ENCODE data around the gene CC2D1B.
"Not testable (repeated sequence)": the region's sequence is repeated elsewhere in the genome, so short reads cannot be mapped to it uniquely, and the experiment has no call there.

The CC2D1B gene
- total RNA-seq = 104 reads per million, percentile 83 among the genes with 10 or more reads in this experiment

- DNase-seq = peak; percentile 98
These were observed at the start of gene CC2D1B for GRCh38 chr1:52365746-52366516. CC2D1B (minus strand) TSS chr1:52366205; CDS start chr1:52364620, 1,585 bp downstream.

DNA sequence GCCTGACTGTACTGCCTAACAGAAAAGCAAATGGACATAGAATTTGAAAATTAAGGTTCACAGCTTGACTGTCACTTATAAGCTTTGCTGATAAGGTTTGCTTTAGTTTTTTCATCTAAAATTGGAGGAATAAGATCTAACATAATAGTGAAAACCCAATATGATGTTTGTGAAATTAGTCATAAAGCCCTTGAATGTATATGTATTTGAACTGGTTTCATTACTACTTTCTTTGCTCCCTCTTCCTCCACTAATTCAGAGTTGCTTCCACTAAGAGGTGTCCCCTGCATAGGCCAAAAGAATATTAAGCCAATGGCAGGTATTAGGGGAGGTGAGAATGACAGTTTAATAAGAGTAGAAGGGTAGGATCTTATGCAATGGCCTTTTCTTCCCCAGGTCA, 48.9 kb upstream of the CC2D1B start:
- DNase-seq = no peak

DNA sequence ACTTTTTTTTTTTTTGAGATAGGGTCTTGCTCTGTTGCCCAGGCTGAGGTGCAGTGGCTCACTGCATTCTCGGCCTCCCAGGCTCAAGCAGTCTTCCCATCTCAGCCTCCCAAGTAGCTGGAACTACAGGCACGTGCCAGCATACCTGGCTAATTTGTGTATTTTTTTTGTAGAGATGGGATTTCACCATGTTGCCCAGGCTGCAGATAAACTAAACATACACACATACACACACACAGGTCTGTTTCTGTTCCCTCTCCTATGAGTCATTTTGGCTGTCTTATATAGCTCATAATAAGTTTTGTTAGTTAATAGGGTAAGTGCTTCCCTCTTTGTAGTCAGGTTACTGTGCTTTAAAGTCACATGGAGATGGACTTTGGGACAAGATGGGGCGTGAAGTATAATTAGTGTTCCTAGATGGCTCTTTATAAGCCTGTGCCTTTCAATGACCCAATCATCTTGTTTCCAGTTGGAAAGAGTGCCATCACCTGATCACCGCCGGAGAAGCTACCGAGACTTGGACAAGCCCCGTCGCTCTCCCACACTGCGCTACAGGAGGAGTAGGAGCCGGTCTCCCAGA, 47.5 kb upstream of the CC2D1B start:
- DNase-seq = no peak

GRCh38 chr1:52404975-52405338, 39.0 kb upstream of the CC2D1B start:
- DNase-seq = no peak

GRCh38 chr1:52404116-52404974, 38.3 kb upstream of the CC2D1B start, which contains the start of the genes ORC1 and PRPF38A:
ORC1 (minus strand) TSS chr1:52404423; CDS start chr1:52402223, 2,200 bp downstream.
PRPF38A (plus strand) TSS chr1:52404602; CDS start chr1:52404750, 148 bp downstream.
- peak; percentile 97 for DNase-seq

- peak; percentile 39 for DNase-seq
These were observed 37.6 kb upstream of the CC2D1B start for GRCh38 chr1:52403566-52404115.

DNA sequence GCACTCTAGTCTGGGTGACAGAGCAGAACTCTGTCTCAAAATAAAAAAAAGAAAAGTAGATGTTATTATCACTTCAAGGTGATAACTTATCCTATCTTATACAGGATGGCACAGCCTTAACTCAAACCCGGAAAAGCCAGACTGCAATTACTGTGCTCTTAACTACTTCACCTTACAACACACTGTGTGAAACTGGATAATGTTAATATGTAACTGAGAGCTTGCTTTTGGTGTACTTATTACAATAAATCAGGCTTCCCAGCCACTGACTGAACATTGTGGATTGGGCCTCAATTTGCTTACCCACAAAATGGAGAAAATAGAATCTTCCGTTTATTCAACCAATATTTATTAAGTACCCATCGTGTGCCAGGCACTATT, 36.8 kb upstream of the CC2D1B start:
- DNase-seq = no peak

DNA sequence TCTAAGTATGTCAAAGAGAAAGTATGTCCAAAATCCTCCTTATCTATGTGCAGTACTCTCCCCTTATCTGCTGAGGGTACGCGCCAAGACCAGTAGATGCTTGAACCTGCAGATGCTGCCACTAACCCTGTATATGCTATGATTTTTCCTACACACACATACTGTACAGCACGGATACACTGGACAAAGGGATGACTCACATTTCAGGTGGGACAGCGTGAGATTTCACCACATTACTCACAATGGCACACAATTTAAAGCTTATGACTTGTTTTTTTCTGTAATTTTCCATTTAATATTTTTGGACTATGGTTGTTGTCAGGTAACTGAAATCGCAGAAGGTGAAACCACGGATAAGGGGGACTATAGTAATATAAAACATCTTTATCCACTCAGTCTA, 34.1 kb upstream of the CC2D1B start:
- DNase-seq = no peak

- DNase-seq = no peak
These were observed 33.6 kb upstream of the CC2D1B start for GRCh38 chr1:52399629-52400028.

DNA sequence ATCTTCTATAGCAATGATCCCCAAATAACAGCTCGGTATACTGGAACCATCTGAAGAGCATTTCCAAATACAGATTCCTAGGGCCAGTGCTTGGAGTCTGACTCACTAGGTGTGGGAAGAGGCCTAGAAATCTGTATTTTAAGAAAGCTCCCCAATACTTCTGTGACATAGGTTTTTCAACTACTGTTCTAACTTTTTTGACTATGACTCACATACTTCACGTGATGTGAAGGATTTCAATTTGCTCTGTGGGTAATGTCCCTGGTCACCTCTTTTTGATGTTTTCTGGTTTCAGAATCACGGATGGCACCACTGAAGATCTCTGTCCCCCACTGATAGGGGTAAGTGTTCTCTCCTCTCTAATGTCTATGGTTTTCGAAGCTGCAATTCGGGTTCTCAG, 27.2 kb upstream of the CC2D1B start:
- DNase-seq = no peak

DNA sequence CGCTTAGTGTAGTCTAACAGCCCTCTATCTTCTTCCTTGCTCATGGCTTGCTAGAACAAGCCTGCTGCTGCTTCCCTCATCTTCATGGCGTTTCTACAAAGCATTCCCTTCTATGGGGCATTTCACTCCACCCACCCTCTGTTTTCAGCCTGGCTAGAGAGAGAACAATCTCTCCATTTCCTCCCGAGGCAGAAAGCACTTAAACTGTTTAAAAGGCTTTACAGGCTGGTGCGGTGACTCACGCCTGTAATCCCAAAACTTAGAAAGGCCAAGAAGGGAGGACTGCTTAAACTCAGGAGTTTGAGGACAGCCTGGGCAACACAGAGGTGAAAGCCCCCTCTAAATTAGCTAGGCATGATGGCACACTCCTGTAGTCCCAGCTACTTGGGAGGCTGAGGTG, 20.5 kb upstream of the CC2D1B start:
- DNase-seq = no peak

- no peak for DNase-seq
These were observed 19.4 kb upstream of the CC2D1B start for GRCh38 chr1:52385376-52385775.

- not testable (repeated sequence) for DNase-seq
These were observed 3.8 kb upstream of the CC2D1B start for GRCh38 chr1:52369851-52370250.

- DNase-seq = peak; percentile 45
These were observed 2.6 kb upstream of the CC2D1B start for GRCh38 chr1:52368383-52369172.

DNA sequence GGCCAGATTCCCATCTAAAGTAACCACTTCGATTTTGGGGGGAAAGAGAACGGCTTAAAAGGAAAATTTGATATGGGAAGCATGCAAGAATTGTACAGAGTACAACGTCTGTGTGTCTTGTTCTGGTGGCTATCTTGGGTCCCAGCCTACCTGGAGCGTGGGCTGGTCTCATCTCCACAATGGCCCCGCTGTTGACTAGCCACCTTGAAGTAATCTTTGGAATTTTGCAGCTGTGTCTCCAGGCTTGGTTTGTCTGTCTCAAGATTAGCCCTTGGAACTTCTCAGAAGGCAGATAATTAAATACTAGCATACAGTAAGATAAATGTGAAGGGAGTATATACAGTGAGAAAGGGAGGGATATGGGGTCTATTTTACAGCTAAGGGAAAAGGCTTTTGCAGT, 1.3 kb upstream of the CC2D1B start:
- no peak for DNase-seq

DNA sequence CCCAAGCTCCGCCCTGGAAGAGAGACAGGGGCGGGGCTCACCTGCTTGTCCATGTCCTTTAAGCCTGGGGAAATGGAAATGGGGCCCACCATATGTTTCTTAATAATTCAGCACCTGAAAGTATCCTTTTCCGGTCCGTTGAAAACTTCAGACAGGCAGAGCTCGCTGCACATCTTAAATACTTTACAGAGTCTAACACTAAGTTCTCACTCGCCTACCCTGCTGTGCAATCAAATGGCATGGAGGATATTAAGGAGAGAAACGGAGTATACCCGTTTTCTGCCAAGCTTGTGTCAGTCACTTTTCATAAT, 467 bp upstream of the CC2D1B start:
- no peak for DNase-seq

- DNase-seq = no peak
These were observed 797 bp downstream of the CC2D1B start for GRCh38 chr1:52365071-52365745.

- DNase-seq = no peak
These were observed 1.7 kb downstream of the CC2D1B start for GRCh38 chr1:52364235-52364839.

DNA sequence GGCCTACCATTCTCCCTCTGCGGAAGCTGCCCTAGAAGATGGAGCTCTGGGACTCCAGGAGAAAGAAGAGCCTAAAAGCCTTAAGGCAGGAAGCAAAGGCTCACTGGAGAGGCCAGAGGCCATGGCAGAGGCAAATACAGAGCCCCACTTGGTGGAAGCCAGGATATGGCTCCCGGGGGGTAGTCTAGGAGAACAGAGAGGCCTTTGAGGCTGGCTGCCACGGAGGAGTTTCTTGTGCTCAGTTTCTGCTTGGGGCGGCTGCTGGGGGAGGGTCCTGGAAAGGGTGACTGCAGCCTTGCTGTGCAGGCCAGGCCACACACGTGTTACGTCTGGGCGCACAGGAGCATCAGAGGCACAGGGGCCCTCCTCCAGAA, 5.4 kb downstream of the CC2D1B start:
- DNase-seq = no peak

DNA sequence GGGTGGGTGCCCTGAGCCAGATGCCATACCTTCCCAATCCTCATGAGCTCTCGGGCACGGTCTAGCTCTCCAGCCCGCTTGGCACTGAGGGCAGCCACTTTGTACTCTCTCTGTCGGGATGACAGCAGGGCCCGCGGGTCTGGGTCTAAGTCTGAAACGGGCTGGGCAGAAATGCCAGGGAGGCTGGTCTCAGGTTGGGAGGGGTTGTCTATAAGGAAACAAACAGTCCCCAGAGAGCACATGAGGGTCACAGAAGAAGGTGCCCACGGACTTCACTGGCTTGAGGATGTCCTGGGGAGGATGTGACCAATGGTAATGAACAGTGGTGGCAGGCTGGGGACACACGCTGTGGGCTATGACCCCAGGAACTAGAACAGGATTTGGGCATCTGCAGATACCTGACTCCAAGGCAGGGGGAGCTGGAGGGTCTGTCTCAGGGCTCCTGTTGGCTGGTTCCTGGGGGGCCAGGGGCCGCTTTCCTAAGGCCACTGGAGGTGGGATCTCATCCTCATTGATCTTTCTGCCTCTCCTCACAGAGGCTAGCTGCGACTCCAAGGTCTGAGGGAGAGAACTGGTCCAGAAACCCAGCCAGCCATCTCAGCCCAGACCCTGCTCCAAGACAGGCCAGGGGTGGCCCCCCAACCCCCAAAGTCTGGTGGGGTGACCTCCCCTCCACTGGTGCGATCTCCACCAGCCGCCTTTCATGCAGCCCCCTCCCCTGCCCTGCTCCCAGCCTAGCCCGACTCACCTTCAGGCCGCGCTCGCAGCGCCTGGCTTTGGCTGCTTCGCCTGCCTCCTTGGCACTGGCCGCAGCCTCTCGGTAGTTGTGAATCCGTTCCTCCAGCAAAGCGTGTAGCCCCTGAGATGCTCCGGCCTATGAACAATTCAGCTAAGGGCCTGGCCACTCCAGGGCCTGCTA, 6.1 kb downstream of the CC2D1B start:
- no peak for DNase-seq
